Upper lobe of left lung (tissue), 6 donors: ENCODE data around the gene CLIC2. TPM values are rescaled to one million over a fixed set of nuclear protein-coding genes. Genes with fewer than 3 reads are reported as not detected.

Experiments
- ATAC-seq, 2 donors: fragments of 200-7000 bp; cut with Tn5 transposase; one replicate each; pipeline ENCODE4 v1.9.1; 2022; ENCODE audit warnings: mild to moderate bottlenecking in 2 of 2, moderate library complexity in 2 of 2; ENCODE audit not compliant: low FRiP score in 2 of 2
- DNase-seq, 2 donors: peaks; one replicate each; pipeline ENCODE4 v3.0.0-alpha.2; 2019 to 2020
- H3K27ac ChIP-seq, 4 donors: fragments of 200-600 bp; sonication (generic); one replicate each; pipeline ENCODE4 v1.5.1; 2016 to 2019
- H3K27me3 ChIP-seq, 4 donors: fragments of 200-600 bp; sonication (generic); one replicate each; pipeline ENCODE4 v1.5.1; 2017 to 2019
- H3K36me3 ChIP-seq, 4 donors: fragments of 200-600 bp; sonication (generic); one replicate each; pipeline ENCODE4 v1.5.1; 2016 to 2019
- H3K4me1 ChIP-seq, 4 donors: fragments of 200-600 bp; sonication (generic); one replicate each; pipeline ENCODE4 v1.5.1; 2018 to 2019
- H3K4me3 ChIP-seq, 4 donors: fragments of 200-600 bp; sonication (generic); one replicate each; pipeline ENCODE4 v1.5.1; 2017 to 2019; ENCODE audit warnings: mild to moderate bottlenecking in 2 of 4, moderate library complexity in 1 of 4
- H3K9me3 ChIP-seq, 4 donors: fragments of 200-600 bp; sonication (generic); one replicate each; pipeline ENCODE4 v1.5.1; 2018 to 2019
- CTCF ChIP-seq, 6 experiments: fragments of 450-650 bp in 4 of 6; fragments of 200-600 bp in 2 of 6; sonication (generic) in 2 of 6; IDR thresholded peaks; one replicate each; pipeline ENCODE4 v1.5.1; 2016 to 2019; ENCODE audit warnings: antibody characterized with exemption in 6 of 6
- EP300 ChIP-seq, 4 donors: sonication (generic); formaldehyde crosslinking; IDR thresholded peaks; one replicate each; pipeline ENCODE4 v1.5.1; 2017; ENCODE audit warnings: antibody characterized with exemption in 4 of 4, control low read depth in 2 of 4
- POLR2A ChIP-seq, 4 donors: fragments of 450-650 bp; IDR thresholded peaks; one replicate each; pipeline ENCODE4 v1.5.1; 2016 to 2017; ENCODE audit warnings: antibody characterized with exemption in 4 of 4, mild to moderate bottlenecking in 2 of 4
- POLR2AphosphoS5 ChIP-seq, 2 donors: sonication (generic); formaldehyde crosslinking; IDR thresholded peaks; one replicate each; pipeline ENCODE4 v1.5.1; 2017; ENCODE audit warnings: antibody characterized with exemption in 2 of 2
- small RNA-seq, 4 donors: library from RNA; depleted of rRNA; stranded (forward); fragments of <200 nt; gene quantifications; one replicate each; pipeline ENCODE3, GENCODE V24; 2016
- total RNA-seq, 6 donors: library from RNA; depleted of rRNA in 4 of 6; stranded (reverse); fragments of >200 nt in 4 of 6; gene quantifications; one replicate each; pipeline versions ENCODE4 v1.1.0 to v1.2.1, GENCODE V29; 2016 to 2021
- donor health status: DM: no; HTN: no; CAD: no; lungs with moderate emphysema.
- donor health status: DM: no; HTN: yes; CAD: no; lungs with severe emphysema.

CLIC2 gene
- total RNA-seq, 6 donors from 2014 or later, result 16.8 to 75.2 (median 45.1) TPM

- Histone ChIP-seq H3K27me3 (no peaks in the 10 kb centered on the region), H3K9me3 (no peaks in the 10 kb centered on the region), H3K4me1 (no peaks in the 10 kb centered on the region), H3K27ac (no peak overlapping the region), H3K36me3 (peaks cover 0 to 25% (median 0%) of the 10 kb centered on the region in 4 donors), H3K4me3 (no peak overlapping the region)
- no peak for ATAC-seq
- TF ChIP-seq EP300 (IDR thresholded peaks at IDR 0.05), result no peak
- no peak for TF ChIP-seq POLR2A (IDR thresholded peaks at IDR 0.05)
- no peak for TF ChIP-seq POLR2AphosphoS5 (IDR thresholded peaks at IDR 0.05)
- no peak for TF ChIP-seq CTCF (IDR thresholded peaks at IDR 0.05)
- no peak for DNase-seq
These were observed 103.3 kb downstream of the CLIC2 start for GRCh38 chrX:155231163-155231562.

Small RNA genes within 50 kb of the gene (small RNA-seq; reads per million reads assigned to genes)
- gene AC234781.4 (0 reads per million in 4 donors), gene MIR1184-2 (0 reads per million in 4 donors)

Other genes with a start within 250 kb of the CLIC2 start
- gene VBP1, start 118.2 kb downstream of the CLIC2 start, total RNA-seq, result 10 to 100 TPM in 5 of 6 donors, 1 to 10 TPM in 1; 6.0 to 36.1 (median 21.5) TPM
- 1 to 10 TPM in 1 of 6 donors, under 1 TPM in 4, not detected in 1; 0.30 to 1.2 (median 0.44) TPM for gene RAB39B, start 70.1 kb downstream of the CLIC2 start, total RNA-seq
- gene F8A2, start 47.5 kb upstream of the CLIC2 start, total RNA-seq, result 1 to 10 TPM in 2 of 6 donors, not detected in 4; 2.5 to 9.4 TPM
- 10 to 100 TPM in 4 of 6 donors, 1 to 10 TPM in 1, under 1 TPM in 1; 0.34 to 30.4 (median 18.0) TPM for gene F8A3, start 124.0 kb upstream of the CLIC2 start, total RNA-seq